ENCODE measurements around the gene HBQ1.
A peak's percentile ranks its signal among the peaks of the same experiment; 100 is the strongest.

Gene HBQ1

GRCh38 chr16:180101-180675 lies at the start of gene HBQ1:
Gene HBQ1, plus strand, starts transcription at chr16:180459. Its CDS starts 28 bp downstream, at chr16:180487.
- peak; percentile 17 to 29 for DNase-seq (ENCODE audit: low read depth in 2 of 2)
- no peak for TF ChIP-seq CTCF (IDR thresholded peaks at IDR 0.05; ENCODE audit: low read depth, low read length)
- H3K4me3 ChIP-seq (replicated peaks in 1 of 2; ENCODE audit: low read depth in 2 of 2, low read length in 2 of 2) = peak within 1 kb of the TSS; percentile 21 to 35

- H3K4me3 ChIP-seq (replicated peaks in 1 of 2; ENCODE audit: low read depth in 2 of 2, low read length in 2 of 2) = no peak overlapping the region
- TF ChIP-seq CTCF (IDR thresholded peaks at IDR 0.05; ENCODE audit: low read depth, low read length) = no peak
- no peak for DNase-seq (ENCODE audit: low read depth in 2 of 2)
These were observed 49.6 kb upstream of the HBQ1 start for GRCh38 chr16:130533-131173.

- TF ChIP-seq CTCF (IDR thresholded peaks at IDR 0.05; ENCODE audit: low read depth, low read length) = no peak
- no peak overlapping the region for H3K4me3 ChIP-seq (replicated peaks in 1 of 2; ENCODE audit: low read depth in 2 of 2, low read length in 2 of 2)
- no peak for DNase-seq (ENCODE audit: low read depth in 2 of 2)
These were observed 48.1 kb upstream of the HBQ1 start for GRCh38 chr16:132120-132519.

- no peak overlapping the region for H3K4me3 ChIP-seq (replicated peaks in 1 of 2; ENCODE audit: low read depth in 2 of 2, low read length in 2 of 2)
- no peak for TF ChIP-seq CTCF (IDR thresholded peaks at IDR 0.05; ENCODE audit: low read depth, low read length)
These were observed 46.5 kb upstream of the HBQ1 start for GRCh38 chr16:133716-134115.

GRCh38 chr16:138049-138417 lies 42.2 kb upstream of the HBQ1 start:
- peak overlapping the region; percentile 70 to 73 for H3K4me3 ChIP-seq (replicated peaks in 1 of 2; ENCODE audit: low read depth in 2 of 2, low read length in 2 of 2)
- TF ChIP-seq CTCF (IDR thresholded peaks at IDR 0.05; ENCODE audit: low read depth, low read length) = no peak
- peak in 1 of 2 donors; percentile 15 for DNase-seq (ENCODE audit: low read depth in 2 of 2)

More at GRCh38 chr16:133716-134115, 46.5 kb upstream of the HBQ1 start:
- DNase-seq (ENCODE audit: low read depth in 2 of 2) = no peak

- H3K4me3 ChIP-seq (replicated peaks in 1 of 2; ENCODE audit: low read depth in 2 of 2, low read length in 2 of 2) = no peak overlapping the region
- DNase-seq (ENCODE audit: low read depth in 2 of 2) = no peak
- TF ChIP-seq CTCF (IDR thresholded peaks at IDR 0.05; ENCODE audit: low read depth, low read length) = no peak
These were observed 39.9 kb upstream of the HBQ1 start for GRCh38 chr16:140175-140857.

Measured in cardiac fibroblast (primary cell).